Measurements from ENCODE around the gene CDYL2.

CDYL2 gene

DNA sequence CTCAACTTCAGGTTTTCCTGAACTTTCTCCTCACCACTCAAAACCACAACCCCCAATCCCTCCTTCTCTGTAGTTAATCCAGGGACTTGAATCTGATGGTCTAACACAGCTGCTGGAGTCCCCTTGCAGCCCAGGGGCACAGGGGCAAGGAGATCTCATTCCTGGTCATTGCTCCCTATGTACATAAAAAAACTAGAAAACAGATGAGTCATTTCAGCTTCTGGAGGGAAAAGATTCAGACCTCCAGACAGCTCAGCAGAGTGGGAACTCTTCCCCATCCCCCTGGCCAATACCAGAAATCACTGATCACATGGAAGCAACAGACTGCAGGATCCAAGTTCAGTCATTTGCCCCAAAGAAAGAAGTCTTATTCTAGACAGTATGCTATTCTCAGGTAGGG lies 201.5 kb downstream of the CDYL2 start:
- no peak for DNase-seq (ENCODE audit: low read depth)
- H3K4me3 ChIP-seq (ENCODE audit: low read length), result no peak overlapping the region
- TF ChIP-seq, protein P1, sequence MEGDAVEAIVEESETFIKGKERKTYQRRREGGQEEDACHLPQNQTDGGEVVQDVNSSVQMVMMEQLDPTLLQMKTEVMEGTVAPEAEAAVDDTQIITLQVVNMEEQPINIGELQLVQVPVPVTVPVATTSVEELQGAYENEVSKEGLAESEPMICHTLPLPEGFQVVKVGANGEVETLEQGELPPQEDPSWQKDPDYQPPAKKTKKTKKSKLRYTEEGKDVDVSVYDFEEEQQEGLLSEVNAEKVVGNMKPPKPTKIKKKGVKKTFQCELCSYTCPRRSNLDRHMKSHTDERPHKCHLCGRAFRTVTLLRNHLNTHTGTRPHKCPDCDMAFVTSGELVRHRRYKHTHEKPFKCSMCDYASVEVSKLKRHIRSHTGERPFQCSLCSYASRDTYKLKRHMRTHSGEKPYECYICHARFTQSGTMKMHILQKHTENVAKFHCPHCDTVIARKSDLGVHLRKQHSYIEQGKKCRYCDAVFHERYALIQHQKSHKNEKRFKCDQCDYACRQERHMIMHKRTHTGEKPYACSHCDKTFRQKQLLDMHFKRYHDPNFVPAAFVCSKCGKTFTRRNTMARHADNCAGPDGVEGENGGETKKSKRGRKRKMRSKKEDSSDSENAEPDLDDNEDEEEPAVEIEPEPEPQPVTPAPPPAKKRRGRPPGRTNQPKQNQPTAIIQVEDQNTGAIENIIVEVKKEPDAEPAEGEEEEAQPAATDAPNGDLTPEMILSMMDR (IDR thresholded peaks at IDR 0.05; ENCODE audit: insufficient read depth, low read depth, low read length, missing control alignments), result no peak

DNA sequence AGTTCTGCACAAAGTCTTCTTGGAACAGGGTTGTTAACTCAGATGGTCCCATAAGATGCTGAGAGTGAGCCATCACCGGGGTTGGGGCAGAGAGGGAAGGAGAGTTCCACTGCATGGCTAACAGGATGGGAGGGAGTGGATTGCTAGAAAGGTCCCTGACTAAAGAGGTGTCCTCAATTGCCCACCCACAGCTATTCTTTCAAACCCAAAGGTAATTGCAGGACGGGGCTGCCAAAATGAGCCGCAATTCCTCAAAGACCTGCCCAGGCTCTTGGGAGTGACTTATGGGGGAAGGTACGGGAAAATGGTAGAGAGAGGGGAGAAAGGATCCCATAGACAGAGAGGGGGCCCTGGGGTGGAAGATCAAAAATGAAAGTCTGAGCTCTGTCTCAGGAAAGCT lies 203.2 kb downstream of the CDYL2 start:
- H3K4me3 ChIP-seq (ENCODE audit: low read length), result no peak overlapping the region
- TF ChIP-seq, protein P1 (IDR thresholded peaks at IDR 0.05; ENCODE audit: insufficient read depth, low read depth, low read length, missing control alignments), result no peak
- DNase-seq (ENCODE audit: low read depth), result no peak

DNA sequence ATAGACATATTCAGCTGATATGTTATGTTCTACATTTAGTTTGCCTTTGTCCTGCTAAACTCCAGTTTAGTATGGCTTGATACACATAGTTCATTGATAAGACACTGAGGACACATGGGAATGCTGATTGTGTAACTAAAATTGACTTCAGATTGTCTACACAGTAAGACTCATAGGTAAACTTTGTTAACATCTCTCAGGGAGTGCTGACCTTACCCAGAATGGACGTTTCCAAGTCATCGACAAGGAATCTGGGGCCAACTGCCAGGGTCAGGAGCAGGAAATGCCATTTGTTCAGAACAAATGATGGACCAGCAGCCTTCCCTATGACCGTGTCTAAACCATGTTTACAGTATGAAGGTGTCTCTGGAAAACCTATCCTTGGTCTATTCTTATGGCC lies 204.9 kb downstream of the CDYL2 start:
- TF ChIP-seq, protein P1 (IDR thresholded peaks at IDR 0.05; ENCODE audit: insufficient read depth, low read depth, low read length, missing control alignments), result no peak
- no peak overlapping the region for H3K4me3 ChIP-seq (ENCODE audit: low read length)
- no peak for DNase-seq (ENCODE audit: low read depth)

DNA sequence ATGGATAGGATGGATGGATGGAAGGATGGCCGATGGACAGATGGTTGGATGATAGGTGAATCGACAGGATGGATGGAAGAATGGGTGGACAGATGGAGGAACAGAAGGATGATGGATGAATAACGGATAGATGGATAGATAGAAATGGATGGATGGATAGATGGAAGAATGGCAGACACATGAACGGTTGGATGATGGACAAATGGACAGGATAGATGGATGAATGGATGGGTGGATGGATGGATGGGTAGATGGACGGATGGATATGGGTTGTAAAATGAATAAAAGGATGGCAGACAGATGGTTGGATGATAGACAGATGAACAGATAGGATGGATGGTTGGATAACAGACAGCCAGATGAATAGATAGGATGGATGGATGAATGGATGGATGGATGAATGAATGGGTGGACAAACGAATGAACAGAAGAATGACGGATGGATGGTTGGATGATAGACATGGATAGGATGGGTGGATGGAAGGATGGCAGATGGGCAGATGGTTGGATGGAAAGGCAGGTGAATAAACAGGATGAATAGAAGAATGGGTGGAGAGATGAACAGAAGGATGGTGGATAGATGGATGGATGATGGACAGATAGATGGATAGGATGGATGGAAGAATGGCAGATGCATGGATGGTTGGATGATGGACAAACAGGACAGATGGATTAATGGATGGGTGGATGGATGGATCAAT lies 207.7 kb downstream of the CDYL2 start:
- no peak overlapping the region for H3K4me3 ChIP-seq (ENCODE audit: low read length)
- DNase-seq (ENCODE audit: low read depth), result no peak
- TF ChIP-seq, protein P1 (IDR thresholded peaks at IDR 0.05; ENCODE audit: insufficient read depth, low read depth, low read length, missing control alignments), result no peak

DNA sequence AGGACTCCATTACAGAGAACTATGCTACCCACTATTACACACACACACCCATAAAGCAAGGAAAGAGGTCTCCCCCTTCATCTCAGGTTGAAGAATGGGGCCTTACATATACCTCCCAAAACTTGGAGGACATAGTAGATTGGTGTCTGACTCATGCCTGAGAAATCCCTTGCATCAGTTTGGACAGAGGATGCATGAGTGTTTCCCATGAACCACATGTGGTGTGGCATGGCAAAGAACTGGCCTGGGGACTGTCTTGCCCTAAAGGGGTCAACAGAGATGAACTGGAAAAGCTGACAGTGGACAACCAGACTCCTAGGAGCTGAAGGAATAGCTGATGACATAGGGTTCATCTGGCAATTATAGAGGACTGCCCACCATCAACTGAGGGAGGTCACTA lies 209.6 kb downstream of the CDYL2 start:
- no peak overlapping the region for H3K4me3 ChIP-seq (ENCODE audit: low read length)
- DNase-seq (ENCODE audit: low read depth), result peak; percentile 2
- TF ChIP-seq, protein P1 (IDR thresholded peaks at IDR 0.05; ENCODE audit: insufficient read depth, low read depth, low read length, missing control alignments), result no peak

DNA sequence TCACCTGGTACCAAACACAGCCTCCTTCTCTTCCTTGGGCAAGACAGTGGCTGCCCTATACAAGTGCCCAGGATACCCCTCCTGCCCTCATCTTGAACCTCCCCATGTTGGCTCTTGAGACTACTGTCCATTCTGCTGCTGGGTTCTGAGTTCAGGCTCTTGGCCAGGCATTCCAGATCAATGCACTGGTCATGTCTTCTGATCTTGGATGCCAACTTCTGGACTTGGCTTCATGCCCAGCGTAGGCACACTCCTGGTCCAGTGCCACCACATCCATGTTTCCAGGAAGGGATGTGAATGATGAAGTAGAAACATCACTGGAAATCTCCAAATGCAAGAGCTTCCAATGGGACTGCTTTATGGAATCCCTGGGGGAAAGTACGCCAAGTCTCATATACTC lies 212.1 kb downstream of the CDYL2 start:
- H3K4me3 ChIP-seq (ENCODE audit: low read length), result no peak overlapping the region
- DNase-seq (ENCODE audit: low read depth), result no peak
- TF ChIP-seq, protein P1 (IDR thresholded peaks at IDR 0.05; ENCODE audit: insufficient read depth, low read depth, low read length, missing control alignments), result no peak
